ENCODE measurements around the gene NECTIN4.

- no peak for TF ChIP-seq CTCF (IDR thresholded peaks at IDR 0.05; ENCODE audit: poor library complexity)
- no peak for TF ChIP-seq EZH2 (IDR thresholded peaks at IDR 0.05; ENCODE audit: borderline replicate concordance)
Observed at GRCh38 chr1:161096015-161096414, 6.7 kb upstream of the NECTIN4 start.

All from hepatocyte (in vitro differentiated cells).